ENCODE data around the gene FMN1. TPM values are rescaled to one million over a fixed set of nuclear protein-coding genes. Genes with fewer than 3 reads are reported as not detected.

FMN1 gene
- total and polyA plus RNA-seq, 11 donors = 0.61 to 10.6 (median 3.6) TPM

DNA sequence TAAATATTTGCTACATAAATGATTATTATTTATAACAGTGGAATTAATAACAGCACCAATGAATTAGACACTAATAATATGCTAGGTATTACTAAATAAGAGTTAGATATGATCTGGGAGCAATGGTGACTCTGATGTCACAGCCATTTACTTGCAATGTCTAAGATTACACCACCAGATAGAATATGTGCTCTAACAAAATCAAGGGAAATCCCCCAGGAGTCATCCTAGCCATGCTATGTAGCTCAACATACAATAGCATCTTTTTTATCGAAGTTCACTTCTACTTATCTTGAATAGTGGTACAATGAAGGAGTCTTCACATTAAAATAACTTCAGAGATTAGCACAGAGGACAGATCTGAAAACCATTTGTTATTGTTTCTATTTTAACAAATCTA is 154.0 kb downstream of the FMN1 start:
- H3K27ac ChIP-seq = no peak overlapping the region
- intact Hi-C loops (cut with DNase I) = no loop called here
- WGBS, 4 donors = 56 to 76% (median 72%) methylated on average over 1 of the region's 1 CpG
- no peaks in the 10 kb centered on the region for H3K4me1 ChIP-seq
- H3K27me3 ChIP-seq = no peaks in the 10 kb centered on the region
- peaks cover 0 to 10% (median 0%) of the 10 kb centered on the region in 12 donors for H3K9me3 ChIP-seq
- no peak for ATAC-seq
- TF ChIP-seq, protein P1, sequence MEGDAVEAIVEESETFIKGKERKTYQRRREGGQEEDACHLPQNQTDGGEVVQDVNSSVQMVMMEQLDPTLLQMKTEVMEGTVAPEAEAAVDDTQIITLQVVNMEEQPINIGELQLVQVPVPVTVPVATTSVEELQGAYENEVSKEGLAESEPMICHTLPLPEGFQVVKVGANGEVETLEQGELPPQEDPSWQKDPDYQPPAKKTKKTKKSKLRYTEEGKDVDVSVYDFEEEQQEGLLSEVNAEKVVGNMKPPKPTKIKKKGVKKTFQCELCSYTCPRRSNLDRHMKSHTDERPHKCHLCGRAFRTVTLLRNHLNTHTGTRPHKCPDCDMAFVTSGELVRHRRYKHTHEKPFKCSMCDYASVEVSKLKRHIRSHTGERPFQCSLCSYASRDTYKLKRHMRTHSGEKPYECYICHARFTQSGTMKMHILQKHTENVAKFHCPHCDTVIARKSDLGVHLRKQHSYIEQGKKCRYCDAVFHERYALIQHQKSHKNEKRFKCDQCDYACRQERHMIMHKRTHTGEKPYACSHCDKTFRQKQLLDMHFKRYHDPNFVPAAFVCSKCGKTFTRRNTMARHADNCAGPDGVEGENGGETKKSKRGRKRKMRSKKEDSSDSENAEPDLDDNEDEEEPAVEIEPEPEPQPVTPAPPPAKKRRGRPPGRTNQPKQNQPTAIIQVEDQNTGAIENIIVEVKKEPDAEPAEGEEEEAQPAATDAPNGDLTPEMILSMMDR (IDR thresholded peaks at IDR 0.05) = no peak
- no peak for TF ChIP-seq POLR2A (IDR thresholded peaks at IDR 0.05)
- no peaks in the 10 kb centered on the region for H3K36me3 ChIP-seq
- DNase-seq = no peak
- H3K4me3 ChIP-seq = no peak overlapping the region

DNA sequence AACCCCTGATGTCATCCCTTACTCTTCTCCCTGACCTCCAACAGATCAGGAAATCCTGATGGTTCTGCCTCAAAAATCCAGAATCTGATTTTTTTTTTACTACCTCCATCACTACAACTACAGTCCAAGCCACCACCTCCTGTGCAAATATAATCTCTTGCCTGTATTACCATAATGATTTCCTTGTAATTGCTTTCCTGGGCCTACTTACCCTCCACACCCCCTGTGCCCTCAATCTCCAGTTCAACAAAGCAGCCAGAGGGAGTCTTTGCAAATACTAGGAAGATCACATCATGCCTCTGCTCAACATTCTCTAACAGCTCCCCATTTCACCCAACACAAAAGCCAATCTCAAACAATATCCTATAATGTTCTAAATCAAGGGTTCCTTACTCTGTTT is 159.9 kb downstream of the FMN1 start:
- Histone ChIP-seq H3K27me3 (no peaks in the 10 kb centered on the region), H3K9me3 (no peaks in the 10 kb centered on the region), H3K36me3 (no peaks in the 10 kb centered on the region), H3K4me3 (no peak overlapping the region), H3K27ac (no peak overlapping the region), H3K4me1 (peaks cover 0 to under 1% (median 0%) of the 10 kb centered on the region in 12 donors)
- TF ChIP-seq, protein P1 (IDR thresholded peaks at IDR 0.05) = no peak
- no peak for TF ChIP-seq POLR2A (IDR thresholded peaks at IDR 0.05)
- ATAC-seq (no peak), DNase-seq (no peak)
- intact Hi-C loops (cut with DNase I) = no loop called here

DNA sequence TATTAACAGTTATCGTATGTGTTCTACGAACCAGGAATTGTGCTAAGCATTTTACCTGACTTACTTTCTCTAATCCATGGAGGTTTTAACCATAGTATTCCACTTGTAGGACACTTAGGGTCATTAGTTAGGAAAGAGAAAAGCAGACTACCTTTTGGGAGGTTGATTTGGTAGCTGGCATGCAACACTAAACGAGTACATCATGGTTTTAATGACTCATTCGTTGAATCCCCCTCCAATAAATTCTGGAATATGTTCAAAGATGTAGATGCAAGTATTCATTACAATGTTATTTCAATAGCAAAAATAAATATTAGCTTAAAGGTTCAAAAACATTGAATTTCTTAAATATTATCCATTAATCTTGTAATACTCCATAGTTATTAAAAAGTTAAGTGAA is 162.5 kb downstream of the FMN1 start:
- WGBS, 4 donors = 63 to 84% (median 76%) methylated on average over 4 of the region's 4 CpGs
- no peaks in the 10 kb centered on the region for H3K27me3 ChIP-seq
- no peak for DNase-seq
- no peak overlapping the region for H3K27ac ChIP-seq
- intact Hi-C loops (cut with DNase I) = no loop called here
- H3K4me3 ChIP-seq = no peak overlapping the region
- H3K4me1 ChIP-seq = peaks cover 0 to 22% (median 0%) of the 10 kb centered on the region in 12 donors
- H3K9me3 ChIP-seq = no peaks in the 10 kb centered on the region
- H3K36me3 ChIP-seq = no peaks in the 10 kb centered on the region
- ATAC-seq = no peak
- no peak for TF ChIP-seq POLR2A (IDR thresholded peaks at IDR 0.05)
- TF ChIP-seq, protein P1 (IDR thresholded peaks at IDR 0.05) = no peak

GRCh38 chr15:33031324-33031821 is 163.1 kb downstream of the FMN1 start:
- DNase-seq = no peak
- ATAC-seq = peak in 1 of 4 donors; percentile 28
- H3K27ac ChIP-seq = no peak overlapping the region
- H3K27me3 ChIP-seq = no peaks in the 10 kb centered on the region
- no peaks in the 10 kb centered on the region for H3K36me3 ChIP-seq
- no peak overlapping the region for H3K4me3 ChIP-seq
- TF ChIP-seq, protein P1 (IDR thresholded peaks at IDR 0.05) = no peak
- no peak for TF ChIP-seq POLR2A (IDR thresholded peaks at IDR 0.05)
- 58 to 68% (median 65%) methylated on average over 5 of the region's 5 CpGs for WGBS, 4 donors
- H3K4me1 ChIP-seq = peaks cover 0 to 28% (median 2%) of the 10 kb centered on the region in 12 donors
- intact Hi-C loops (cut with DNase I) = no loop called here
- H3K9me3 ChIP-seq = no peaks in the 10 kb centered on the region
